ENCODE results near the gene AMIGO1.

The AMIGO1 gene

GRCh38 chr1:109509176-109510134 lies at the start of gene AMIGO1:
AMIGO1 (minus strand) TSS chr1:109509727; CDS start chr1:109508912, 815 bp downstream.
- peak; percentile 79 for DNase-seq (ENCODE audit: low spot score)

- DNase-seq (ENCODE audit: low spot score): no peak
Measured at GRCh38 chr1:109557520-109557919, 48.0 kb upstream of the AMIGO1 start.

- no peak for DNase-seq (ENCODE audit: low spot score)
Measured at GRCh38 chr1:109556563-109556962, 47.0 kb upstream of the AMIGO1 start.

- peak; percentile 95 for DNase-seq (ENCODE audit: low spot score)
Measured at GRCh38 chr1:109548321-109549267, 39.1 kb upstream of the AMIGO1 start, which contains the start of gene GNAI3. GNAI3 (plus strand) TSS chr1:109548615; CDS start chr1:109548721, 106 bp downstream.

- no peak for DNase-seq (ENCODE audit: low spot score)
Measured at GRCh38 chr1:109547463-109548320, 38.2 kb upstream of the AMIGO1 start.

- peak; percentile 81 for DNase-seq (ENCODE audit: low spot score)
Measured at GRCh38 chr1:109546311-109547109, 37.0 kb upstream of the AMIGO1 start.

- no peak for DNase-seq (ENCODE audit: low spot score)
Measured at GRCh38 chr1:109543988-109544735, 34.6 kb upstream of the AMIGO1 start.

- no peak for DNase-seq (ENCODE audit: low spot score)
Measured at GRCh38 chr1:109543283-109543987, 33.9 kb upstream of the AMIGO1 start.

- no peak for DNase-seq (ENCODE audit: low spot score)
Measured at GRCh38 chr1:109542657-109543056, 33.1 kb upstream of the AMIGO1 start.

- no peak for DNase-seq (ENCODE audit: low spot score)
Measured at GRCh38 chr1:109541102-109541501, 31.6 kb upstream of the AMIGO1 start.

GRCh38 chr1:109539676-109540075 lies 30.1 kb upstream of the AMIGO1 start, which contains the start of gene GPR61:
GPR61 (plus strand) TSS chr1:109539872; CDS start chr1:109543023, 3,151 bp downstream.
- no peak for DNase-seq (ENCODE audit: low spot score)

GRCh38 chr1:109538827-109539555 lies 29.5 kb upstream of the AMIGO1 start:
- no peak for DNase-seq (ENCODE audit: low spot score)

GRCh38 chr1:109537450-109538178 lies 28.1 kb upstream of the AMIGO1 start:
- no peak for DNase-seq (ENCODE audit: low spot score)

GRCh38 chr1:109535971-109536491 lies 26.5 kb upstream of the AMIGO1 start:
- no peak for DNase-seq (ENCODE audit: low spot score)

- no peak for DNase-seq (ENCODE audit: low spot score)
Measured at GRCh38 chr1:109535481-109535880, 26.0 kb upstream of the AMIGO1 start.

GRCh38 chr1:109534307-109534858 lies 24.9 kb upstream of the AMIGO1 start:
- DNase-seq (ENCODE audit: low spot score): no peak
